Measurements from ENCODE around the gene OR12D3. TPM values are rescaled to one million over a fixed set of nuclear protein-coding genes. Genes with fewer than 3 reads are reported as not detected.

The OR12D3 gene
- total and polyA plus RNA-seq, 2 donors (not counting 1 experiment from before 2014, with no cell fraction given) = not detected

DNA sequence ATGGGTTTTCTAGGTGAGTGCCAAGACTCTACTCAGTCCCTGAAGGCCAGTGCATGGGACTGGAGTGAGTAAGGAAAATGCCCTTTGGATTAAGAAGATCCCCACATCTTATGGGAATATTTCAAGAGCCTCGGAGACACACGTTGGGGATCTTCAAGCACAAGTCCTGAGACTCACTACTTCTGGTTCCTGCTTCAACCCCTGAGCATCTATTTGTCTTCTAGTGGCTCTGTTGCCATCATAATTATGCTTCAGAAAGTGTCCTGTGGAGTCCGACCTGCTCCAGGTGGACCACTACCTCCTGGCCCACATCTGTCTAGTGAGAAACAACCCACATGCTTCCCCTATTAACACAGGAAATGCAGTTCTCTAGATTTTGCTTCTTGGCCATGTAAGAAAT, 6.3 kb downstream of the OR12D3 start, which contains the start of gene OR5V1:
Gene OR5V1 (minus strand): TSS at position 101 of the 400 bp plus-strand sequence. CDS start 12,670 bp downstream, outside the sequence.
- CTCF ChIA-PET = no interaction called here
- Histone ChIP-seq H3K27ac (ENCODE audit: low read length in 2 of 2) (no peak within 1 kb of the TSS), H3K36me3 (replicated peaks in 1 of 2; ENCODE audit: control extremely low read depth in 1 of 2, control insufficient read depth in 1 of 2, extremely low read depth in 1 of 2, insufficient read depth in 2 of 2, low read length in 1 of 2) (no peaks in the 10 kb centered on the region), H3K27me3 (replicated peaks in 1 of 4; ENCODE audit: control extremely low read depth in 1 of 4, control insufficient read depth in 3 of 4, insufficient read depth in 4 of 4, low read length in 3 of 4) (peaks cover 0 to 6% (median 2%) of the 10 kb centered on the region in 4 experiments), H3K79me2 (ENCODE audit: control insufficient read depth, insufficient read depth, low read length) (no peaks in the 10 kb centered on the region), H3K4me1 (ENCODE audit: control insufficient read depth in 2 of 2, insufficient read depth in 2 of 2, low read length in 2 of 2) (no peaks in the 10 kb centered on the region), H3K9me3 (ENCODE audit: control extremely low read depth in 1 of 3, control insufficient read depth in 2 of 3, insufficient read depth in 1 of 3, low read length in 2 of 3) (no peaks in the 10 kb centered on the region), H2AFZ (ENCODE audit: insufficient read depth, low read depth, low read length, poor library complexity, severe bottlenecking) (no peak within 1 kb of the TSS), H3K4me3 (ENCODE audit: control extremely low read depth in 1 of 5, extremely low read depth in 1 of 5, insufficient read depth in 1 of 5, low read depth in 2 of 5, low read length in 4 of 5) (no peak within 1 kb of the TSS), H3K9ac (ENCODE audit: low read length) (no peak within 1 kb of the TSS), H3K4me2 (replicated peaks; ENCODE audit: low read depth, low read length, poor library complexity, severe bottlenecking) (no peak within 1 kb of the TSS), H4K20me1 (ENCODE audit: control insufficient read depth, insufficient read depth, low read length, poor library complexity, severe bottlenecking) (no peaks in the 10 kb centered on the region)
- Mint-ChIP-seq H3K27ac (no peak within 1 kb of the TSS), H3K4me1 (no peaks in the 10 kb centered on the region), H3K27me3 (peaks cover 11% of the 10 kb centered on the region), H3K9me3 (ENCODE audit: insufficient read depth) (peaks cover 2% of the 10 kb centered on the region), H3K4me3 (no peak within 1 kb of the TSS)
- TF ChIP-seq, protein P1, sequence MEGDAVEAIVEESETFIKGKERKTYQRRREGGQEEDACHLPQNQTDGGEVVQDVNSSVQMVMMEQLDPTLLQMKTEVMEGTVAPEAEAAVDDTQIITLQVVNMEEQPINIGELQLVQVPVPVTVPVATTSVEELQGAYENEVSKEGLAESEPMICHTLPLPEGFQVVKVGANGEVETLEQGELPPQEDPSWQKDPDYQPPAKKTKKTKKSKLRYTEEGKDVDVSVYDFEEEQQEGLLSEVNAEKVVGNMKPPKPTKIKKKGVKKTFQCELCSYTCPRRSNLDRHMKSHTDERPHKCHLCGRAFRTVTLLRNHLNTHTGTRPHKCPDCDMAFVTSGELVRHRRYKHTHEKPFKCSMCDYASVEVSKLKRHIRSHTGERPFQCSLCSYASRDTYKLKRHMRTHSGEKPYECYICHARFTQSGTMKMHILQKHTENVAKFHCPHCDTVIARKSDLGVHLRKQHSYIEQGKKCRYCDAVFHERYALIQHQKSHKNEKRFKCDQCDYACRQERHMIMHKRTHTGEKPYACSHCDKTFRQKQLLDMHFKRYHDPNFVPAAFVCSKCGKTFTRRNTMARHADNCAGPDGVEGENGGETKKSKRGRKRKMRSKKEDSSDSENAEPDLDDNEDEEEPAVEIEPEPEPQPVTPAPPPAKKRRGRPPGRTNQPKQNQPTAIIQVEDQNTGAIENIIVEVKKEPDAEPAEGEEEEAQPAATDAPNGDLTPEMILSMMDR (IDR thresholded peaks at IDR 0.05) = no peak
- TF ChIP-seq EZH2 (IDR thresholded peaks at IDR 0.05; ENCODE audit: borderline replicate concordance, insufficient read depth, low read depth, low read length, poor library complexity, severe bottlenecking) = no peak
- 74% methylated on average over 3 of the region's 3 CpGs for WGBS (ENCODE audit: insufficient coverage)
- intact Hi-C loops (cut with micrococcal nuclease) = no loop called here
- DNase-seq (no peak), ATAC-seq (ENCODE audit: low read depth) (no peak)
- POLR2A ChIA-PET = no interaction called here

DNA sequence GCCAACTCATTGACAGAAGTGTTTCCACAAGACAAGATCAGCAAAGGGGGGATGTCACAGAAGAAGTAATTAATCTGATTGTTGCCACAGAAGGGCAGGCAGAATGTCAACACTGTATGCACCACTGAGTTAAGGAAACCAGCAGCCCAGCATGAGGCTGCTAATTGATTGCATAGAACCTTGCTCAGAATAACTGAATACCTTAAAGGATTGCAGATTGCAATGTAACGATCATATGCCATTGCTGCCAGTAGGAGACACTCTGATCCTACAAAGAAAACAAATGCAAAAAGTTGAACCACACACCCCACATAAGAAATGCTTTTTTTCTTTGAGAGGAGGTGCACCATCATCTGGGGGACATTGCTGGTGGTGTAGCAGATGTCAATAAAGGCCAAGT, 19.5 kb downstream of the OR12D3 start:
- intact Hi-C loops (cut with micrococcal nuclease) = no loop called here
- H3K9ac ChIP-seq (ENCODE audit: low read length) = no peak overlapping the region
- no peaks in the 10 kb centered on the region for H3K79me2 ChIP-seq (ENCODE audit: control insufficient read depth, insufficient read depth, low read length)
- no peak overlapping the region for H2AFZ ChIP-seq (ENCODE audit: insufficient read depth, low read depth, low read length, poor library complexity, severe bottlenecking)
- TF ChIP-seq EZH2 (IDR thresholded peaks at IDR 0.05; ENCODE audit: borderline replicate concordance, insufficient read depth, low read depth, low read length, poor library complexity, severe bottlenecking) = no peak
- TF ChIP-seq, protein P1 (IDR thresholded peaks at IDR 0.05) = no peak
- H3K9me3 ChIP-seq (ENCODE audit: control extremely low read depth in 1 of 3, control insufficient read depth in 2 of 3, insufficient read depth in 1 of 3, low read length in 2 of 3) = no peaks in the 10 kb centered on the region
- H3K27me3 ChIP-seq (replicated peaks in 1 of 4; ENCODE audit: control extremely low read depth in 1 of 4, control insufficient read depth in 3 of 4, insufficient read depth in 4 of 4, low read length in 3 of 4) = peaks cover 0 to 16% (median 5%) of the 10 kb centered on the region in 4 experiments
- ATAC-seq (ENCODE audit: low read depth) (no peak), DNase-seq (no peak)
- H4K20me1 ChIP-seq (ENCODE audit: control insufficient read depth, insufficient read depth, low read length, poor library complexity, severe bottlenecking) = no peaks in the 10 kb centered on the region
- peaks cover 48% of the 10 kb centered on the region for H3K27me3 Mint-ChIP-seq
- H3K4me2 ChIP-seq (replicated peaks; ENCODE audit: low read depth, low read length, poor library complexity, severe bottlenecking) = no peak overlapping the region
- H3K27ac Mint-ChIP-seq = no peak overlapping the region
- H3K4me3 ChIP-seq (ENCODE audit: control extremely low read depth in 1 of 5, extremely low read depth in 1 of 5, insufficient read depth in 1 of 5, low read depth in 2 of 5, low read length in 4 of 5) = no peak overlapping the region
- no CpG with 5 or more reads among the region's 1 CpG for WGBS (ENCODE audit: insufficient coverage)
- no peaks in the 10 kb centered on the region for H3K4me1 ChIP-seq (ENCODE audit: control insufficient read depth in 2 of 2, insufficient read depth in 2 of 2, low read length in 2 of 2)
- no peaks in the 10 kb centered on the region for H3K9me3 Mint-ChIP-seq (ENCODE audit: insufficient read depth)
- H3K27ac ChIP-seq (ENCODE audit: low read length in 2 of 2) = no peak overlapping the region
- no peaks in the 10 kb centered on the region for H3K36me3 ChIP-seq (replicated peaks in 1 of 2; ENCODE audit: control extremely low read depth in 1 of 2, control insufficient read depth in 1 of 2, extremely low read depth in 1 of 2, insufficient read depth in 2 of 2, low read length in 1 of 2)
- no peak overlapping the region for H3K4me3 Mint-ChIP-seq
- no peaks in the 10 kb centered on the region for H3K4me1 Mint-ChIP-seq
- CTCF ChIA-PET = no interaction called here
- POLR2A ChIA-PET = no interaction called here

Data from B cell (primary cell).